Measurements from ENCODE around the gene OBP2A. TPM values are rescaled to one million over a fixed set of nuclear protein-coding genes. Genes with fewer than 3 reads are reported as not detected.

Gene OBP2A
- total RNA-seq, 1 experiment from 2014 or later, result not detected

DNA sequence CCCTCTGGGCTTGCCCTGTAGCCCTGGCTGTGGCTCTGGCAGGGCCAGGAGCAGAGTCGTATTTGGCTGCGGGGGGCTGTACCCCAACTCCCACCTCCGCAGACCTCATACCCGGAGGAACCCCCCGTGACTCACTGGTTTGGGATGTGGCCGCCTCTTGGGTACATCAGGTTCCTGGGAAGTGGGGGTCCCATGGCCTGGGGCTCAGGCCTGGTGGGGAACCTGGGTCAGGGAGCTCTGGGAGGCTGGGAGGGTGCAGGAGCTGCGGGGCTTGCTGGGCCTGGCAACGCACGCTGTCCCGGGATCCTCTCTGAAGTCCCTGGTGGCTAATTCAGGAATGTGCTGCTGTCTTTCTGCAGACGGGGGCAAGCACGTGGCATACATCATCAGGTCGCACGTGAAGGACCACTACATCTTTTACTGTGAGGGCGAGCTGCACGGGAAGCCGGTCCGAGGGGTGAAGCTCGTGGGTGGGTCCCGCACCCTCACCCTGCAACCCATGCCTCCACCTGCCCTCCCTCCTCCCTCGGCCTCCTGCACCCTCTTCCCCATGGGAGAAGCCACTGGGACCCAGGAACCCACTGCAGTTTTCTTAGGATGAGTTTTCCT is 22.3 kb upstream of the OBP2A start:
- Histone ChIP-seq H3K14ac (ENCODE audit: insufficient read depth, low read length) (no peak overlapping the region; the same call in 1 of the 2 replicates), H2BK12ac (ENCODE audit: insufficient read length, low read depth, low read length) (no peak overlapping the region), H4K8ac (replicated peaks; ENCODE audit: insufficient read length, low read depth, low read length) (no peak overlapping the region), H2BK5ac (ENCODE audit: insufficient read length, low read length) (no peak overlapping the region), H4K91ac (ENCODE audit: insufficient read length, low read depth, low read length) (no peak overlapping the region), H2BK20ac (ENCODE audit: low read depth, low read length, poor library complexity, severe bottlenecking) (no peak overlapping the region), H3K79me1 (ENCODE audit: insufficient read depth, low read depth, low read length, poor library complexity, severe bottlenecking) (no peaks in the 10 kb centered on the region), H2BK120ac (ENCODE audit: low read depth, low read length, poor library complexity, severe bottlenecking) (no peak overlapping the region), H3K4me1 (ENCODE audit: insufficient read depth, low read length) (no peaks in the 10 kb centered on the region; the same call in 1 of the 2 replicates), H4K5ac (ENCODE audit: insufficient read length, low read depth, low read length) (no peak overlapping the region), H3K4ac (ENCODE audit: low read depth, low read length) (no peak overlapping the region), H3K56ac (ENCODE audit: insufficient read length, low read depth, low read length) (no peak overlapping the region), H3K4me2 (ENCODE audit: insufficient read depth, insufficient read length, low read length) (no peak overlapping the region), H3K23ac (ENCODE audit: insufficient read length, low read depth, low read length) (no peak overlapping the region), H2AK5ac (ENCODE audit: insufficient read length, low read length) (no peak overlapping the region), H3K27ac (ENCODE audit: insufficient read length, low read depth, low read length) (no peak overlapping the region), H3K23me2 (ENCODE audit: insufficient read length, low read depth, low read length, poor library complexity, severe bottlenecking) (no peaks in the 10 kb centered on the region), H4K20me1 (ENCODE audit: control insufficient read depth, insufficient read depth, insufficient read length) (no peaks in the 10 kb centered on the region), H3T11ph (ENCODE audit: low read length) (no peak overlapping the region), H3K18ac (ENCODE audit: insufficient read length, low read depth, low read length) (no peak overlapping the region), H3K79me2 (ENCODE audit: insufficient read depth, low read length) (no peaks in the 10 kb centered on the region), H3K27me3 (ENCODE audit: insufficient read depth, low read length) (no peaks in the 10 kb centered on the region), H2BK15ac (ENCODE audit: low read depth, low read length) (no peak overlapping the region), H2AFZ (ENCODE audit: low read length) (no peak overlapping the region), H3K9ac (ENCODE audit: extremely low read depth, insufficient read length, low read length) (no peak overlapping the region), H3K9me3 (ENCODE audit: control insufficient read depth, low read depth, low read length) (no peaks in the 10 kb centered on the region)
- Mint-ChIP-seq H3K36me3 (ENCODE audit: insufficient read depth in 1 of 3, low read depth in 3 of 3) (no peaks in the 10 kb centered on the region), H3K9me3 (peaks cover 0 to 5% of the 10 kb centered on the region in 2 experiments; a peak in 2 of 5 replicates), H3K27me3 (ENCODE audit: low read depth) (peaks cover 2% of the 10 kb centered on the region; the same call in 1 of the 2 replicates), H3K4me3 (no peak overlapping the region), H3K4me1 (peaks cover 4 to 11% of the 10 kb centered on the region in 2 experiments; a peak in 3 of 4 replicates), H3K27ac (no peak overlapping the region)
- no CpG with 5 or more reads among the region's 21 CpGs for WGBS (ENCODE audit: extremely low coverage, insufficient read length, low lambda C conversion rate)
- no peak for DNase-seq
- TF ChIP-seq, protein P1, sequence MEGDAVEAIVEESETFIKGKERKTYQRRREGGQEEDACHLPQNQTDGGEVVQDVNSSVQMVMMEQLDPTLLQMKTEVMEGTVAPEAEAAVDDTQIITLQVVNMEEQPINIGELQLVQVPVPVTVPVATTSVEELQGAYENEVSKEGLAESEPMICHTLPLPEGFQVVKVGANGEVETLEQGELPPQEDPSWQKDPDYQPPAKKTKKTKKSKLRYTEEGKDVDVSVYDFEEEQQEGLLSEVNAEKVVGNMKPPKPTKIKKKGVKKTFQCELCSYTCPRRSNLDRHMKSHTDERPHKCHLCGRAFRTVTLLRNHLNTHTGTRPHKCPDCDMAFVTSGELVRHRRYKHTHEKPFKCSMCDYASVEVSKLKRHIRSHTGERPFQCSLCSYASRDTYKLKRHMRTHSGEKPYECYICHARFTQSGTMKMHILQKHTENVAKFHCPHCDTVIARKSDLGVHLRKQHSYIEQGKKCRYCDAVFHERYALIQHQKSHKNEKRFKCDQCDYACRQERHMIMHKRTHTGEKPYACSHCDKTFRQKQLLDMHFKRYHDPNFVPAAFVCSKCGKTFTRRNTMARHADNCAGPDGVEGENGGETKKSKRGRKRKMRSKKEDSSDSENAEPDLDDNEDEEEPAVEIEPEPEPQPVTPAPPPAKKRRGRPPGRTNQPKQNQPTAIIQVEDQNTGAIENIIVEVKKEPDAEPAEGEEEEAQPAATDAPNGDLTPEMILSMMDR (conservative IDR thresholded peaks at IDR 0.05), result peak; percentile 26; the same call in 1 of the 3 replicates
